Liver (tissue), 9 donors: ENCODE data around the gene TM4SF1. TPM values are rescaled to one million over a fixed set of nuclear protein-coding genes. Genes with fewer than 3 reads are reported as not detected.

ENCODE experiments used
- DNase-seq: peaks from one replicate; pipeline ENCODE4 v3.0.0-alpha.2; 2017; ENCODE audit warnings: low spot score
- H3K27ac ChIP-seq, 2 donors: one replicate each; pipeline ENCODE4 v1.7.0; 2013; ENCODE audit warnings: inconsistent platforms in 2 of 2, low read length in 2 of 2, control low read depth in 1 of 2, low read depth in 1 of 2, mild to moderate bottlenecking in 1 of 2
- H3K27me3 ChIP-seq, 4 donors: one replicate each; pipeline versions ENCODE4 v1.6.1 to v1.7.0; 2013; ENCODE audit warnings: low read length in 3 of 4, inconsistent platforms in 1 of 4, mild to moderate bottlenecking in 1 of 4, moderate library complexity in 1 of 4; ENCODE audit not compliant: control insufficient read depth in 4 of 4, insufficient read depth in 4 of 4
- H3K36me3 ChIP-seq, 4 donors: one replicate each; pipeline versions ENCODE4 v1.6.1 to v1.7.0; 2013; ENCODE audit warnings: low read length in 3 of 4, mild to moderate bottlenecking in 3 of 4, low read depth in 1 of 4, moderate library complexity in 1 of 4; ENCODE audit not compliant: control insufficient read depth in 4 of 4, insufficient read depth in 3 of 4
- H3K4me1 ChIP-seq, 4 donors: one replicate each; pipeline versions ENCODE4 v1.6.1 to v1.7.0; 2013; ENCODE audit warnings: low read length in 3 of 4, mild to moderate bottlenecking in 3 of 4, moderate library complexity in 1 of 4; ENCODE audit not compliant: control insufficient read depth in 4 of 4, insufficient read depth in 4 of 4
- H3K4me3 ChIP-seq, 3 donors: one replicate each; pipeline versions ENCODE4 v1.6.1 to v1.7.0; 2013; ENCODE audit warnings: low read length in 3 of 3, control low read depth in 1 of 3, low read depth in 1 of 3, mild to moderate bottlenecking in 1 of 3
- H3K9ac ChIP-seq, 2 donors: one replicate each; pipeline ENCODE4 v1.7.0; 2013; ENCODE audit warnings: low read length in 2 of 2, mild to moderate bottlenecking in 2 of 2, moderate library complexity in 2 of 2, control low read depth in 1 of 2, low read depth in 1 of 2
- H3K9me3 ChIP-seq, 4 donors: one replicate each; pipeline versions ENCODE4 v1.6.1 to v1.7.0; 2013; ENCODE audit warnings: low read length in 3 of 4; ENCODE audit not compliant: control insufficient read depth in 4 of 4
- ATF3 ChIP-seq: IDR thresholded peaks from 2 replicates; pipeline ENCODE4 v1.6.1; 2016; ENCODE audit warnings: antibody characterized with exemption
- CTCF ChIP-seq: fragments of 150-350 bp; IDR thresholded peaks from 2 replicates; pipeline ENCODE4 v1.5.1; 2017; ENCODE audit warnings: improper control_type of control experiment, low read depth, low read length; ENCODE audit not compliant: missing input control
- EGR1 ChIP-seq, 2 donors: IDR thresholded peaks; 2 replicates each; pipeline ENCODE4 v1.6.1; 2016 to 2018; ENCODE audit warnings: antibody characterized with exemption in 2 of 2, low read depth in 2 of 2
- FOXA1 ChIP-seq: IDR thresholded peaks from 2 replicates; pipeline ENCODE4 v1.6.1; 2016; ENCODE audit warnings: antibody characterized with exemption
- FOXA2 ChIP-seq: IDR thresholded peaks from 2 replicates; pipeline ENCODE4 v1.6.1; 2016; ENCODE audit warnings: antibody characterized with exemption
- GABPA ChIP-seq, 2 donors: IDR thresholded peaks in 1 of 2; conservative IDR thresholded peaks in 1 of 2; 2 replicates each; pipeline ENCODE4 v1.6.1; 2016; ENCODE audit warnings: antibody characterized with exemption in 2 of 2, mild to moderate bottlenecking in 1 of 2, moderate library complexity in 1 of 2
- HNF4A ChIP-seq, 2 donors: conservative IDR thresholded peaks; 2 replicates each; pipeline ENCODE4 v1.6.1; 2016; ENCODE audit warnings: antibody characterized with exemption in 2 of 2, mild to moderate bottlenecking in 2 of 2
- HNF4G ChIP-seq: IDR thresholded peaks from 2 replicates; pipeline ENCODE4 v1.6.1; 2016; ENCODE audit warnings: antibody characterized with exemption
- JUND ChIP-seq, 2 donors: IDR thresholded peaks; 2 replicates each; pipeline ENCODE4 v1.6.1; 2016; ENCODE audit warnings: antibody characterized with exemption in 2 of 2
- MAX ChIP-seq: IDR thresholded peaks from 2 replicates; pipeline ENCODE4 v1.6.1; 2016; ENCODE audit warnings: antibody characterized with exemption
- NR2F2 ChIP-seq: IDR thresholded peaks from 2 replicates; pipeline ENCODE4 v1.6.1; 2016; ENCODE audit warnings: antibody characterized with exemption
- RAD21 ChIP-seq, 2 donors: IDR thresholded peaks; 2 replicates each; pipeline ENCODE4 v1.6.1; 2016; ENCODE audit warnings: antibody characterized with exemption in 2 of 2, mild to moderate bottlenecking in 2 of 2
- REST ChIP-seq: IDR thresholded peaks from 2 replicates; pipeline ENCODE4 v1.6.1; 2016; ENCODE audit warnings: antibody characterized with exemption, mild to moderate bottlenecking
- RXRA ChIP-seq, 2 donors: IDR thresholded peaks; 2 replicates each; pipeline ENCODE4 v1.6.1; 2017 to 2018; ENCODE audit warnings: antibody characterized with exemption in 2 of 2, mild to moderate bottlenecking in 1 of 2
- SP1 ChIP-seq: IDR thresholded peaks from 2 replicates; pipeline ENCODE4 v1.6.1; 2018; ENCODE audit warnings: antibody characterized with exemption, mild to moderate bottlenecking
- TAF1 ChIP-seq: conservative IDR thresholded peaks from 2 replicates; pipeline ENCODE4 v1.6.1; 2016; ENCODE audit warnings: antibody characterized with exemption, mild to moderate bottlenecking
- YY1 ChIP-seq: IDR thresholded peaks from 2 replicates; pipeline ENCODE4 v1.6.1; 2016; ENCODE audit warnings: antibody characterized with exemption, mild to moderate bottlenecking
- WGBS: extraction: QIAGEN DNeasy Blood & Tissue Kit; methylation state at CpG from one replicate; pipeline ENCODE4 v1.1.7; 2013; 5-methylcytosine and 5-hydroxymethylcytosine counted together
- polyA plus RNA-seq, 2 donors: library from polyadenylated mRNA; stranded (reverse) in 1 of 2; unstranded in 1 of 2; fragments of 200-250 nt in 1 of 2; fragments of >200 nt in 1 of 2; fragmentation: Nextera tagmentation in 1 of 2; extraction: Ambion mirVana in 1 of 2; gene quantifications; one replicate each; pipeline versions ENCODE4 v1.2.1 to v1.2.3, GENCODE V29; 2013 to 2015
- total RNA-seq, 2 donors: library from RNA; depleted of rRNA; stranded (reverse); fragments of >200 nt; gene quantifications; one replicate each; pipeline ENCODE4 v1.2.3, GENCODE V29; 2014
- donor health status: healthy.
- donor health status: healthy.
- donor health status: healthy.
- donor health status: healthy.
- donor health status: healthy.

TM4SF1 gene
- total and polyA plus RNA-seq, 4 donors: 20.0 to 31.5 (median 25.1) TPM

GRCh38 chr3:149421764-149422163 is 44.3 kb upstream of the TM4SF1 start:
- H3K36me3 ChIP-seq: no peaks in the 10 kb centered on the region
- peaks cover 0 to 3% (median 0%) of the 10 kb centered on the region in 4 donors for H3K4me1 ChIP-seq
- H3K27ac ChIP-seq: no peak overlapping the region
- TF ChIP-seq RAD21 (IDR thresholded peaks at IDR 0.05) (no peak), EGR1 (IDR thresholded peaks at IDR 0.05; ENCODE audit: low read depth in 2 of 2) (no peak), GABPA (IDR thresholded peaks at IDR 0.05 in 1 of 2, conservative IDR thresholded peaks at IDR 0.05 in 1 of 2) (no peak), REST (no peak), JUND (IDR thresholded peaks at IDR 0.05) (no peak), HNF4G (no peak), HNF4A (conservative IDR thresholded peaks at IDR 0.05) (no peak), TAF1 (no peak), FOXA1 (no peak), NR2F2 (no peak), YY1 (no peak), SP1 (no peak), FOXA2 (no peak), MAX (no peak)
- no peak overlapping the region for H3K4me3 ChIP-seq
- no peak for DNase-seq
- no peaks in the 10 kb centered on the region for H3K27me3 ChIP-seq
- H3K9ac ChIP-seq: no peak overlapping the region
- H3K9me3 ChIP-seq: no peaks in the 10 kb centered on the region
- 74% methylated on average over 2 of the region's 2 CpGs for WGBS

GRCh38 chr3:149419816-149420215 is 42.4 kb upstream of the TM4SF1 start:
- Histone ChIP-seq H3K4me1 (peaks cover 0 to 3% (median 0%) of the 10 kb centered on the region in 4 donors), H3K27ac (no peak overlapping the region), H3K36me3 (no peaks in the 10 kb centered on the region), H3K9ac (no peak overlapping the region), H3K4me3 (no peak overlapping the region), H3K27me3 (no peaks in the 10 kb centered on the region), H3K9me3 (no peaks in the 10 kb centered on the region)
- 95% methylated on average over 4 of the region's 4 CpGs for WGBS
- no peak for TF ChIP-seq ATF3
- TF ChIP-seq RXRA (IDR thresholded peaks at IDR 0.05): no peak
- TF ChIP-seq HNF4A (conservative IDR thresholded peaks at IDR 0.05): no peak
- no peak for TF ChIP-seq NR2F2
- no peak for TF ChIP-seq MAX
- TF ChIP-seq TAF1: no peak
- no peak for TF ChIP-seq RAD21 (IDR thresholded peaks at IDR 0.05)
- TF ChIP-seq CTCF: no peak
- DNase-seq: no peak
